ENCODE results near the gene SSTR3. TPM values are rescaled to one million over a fixed set of nuclear protein-coding genes. Genes with fewer than 3 reads are reported as not detected.

Gene SSTR3
- total and polyA plus RNA-seq, 9 of the 15 experiments (the other 6 are each of a cell fraction or from before 2014, with no cell fraction given): 0.03 TPM; not detected in 8

DNA sequence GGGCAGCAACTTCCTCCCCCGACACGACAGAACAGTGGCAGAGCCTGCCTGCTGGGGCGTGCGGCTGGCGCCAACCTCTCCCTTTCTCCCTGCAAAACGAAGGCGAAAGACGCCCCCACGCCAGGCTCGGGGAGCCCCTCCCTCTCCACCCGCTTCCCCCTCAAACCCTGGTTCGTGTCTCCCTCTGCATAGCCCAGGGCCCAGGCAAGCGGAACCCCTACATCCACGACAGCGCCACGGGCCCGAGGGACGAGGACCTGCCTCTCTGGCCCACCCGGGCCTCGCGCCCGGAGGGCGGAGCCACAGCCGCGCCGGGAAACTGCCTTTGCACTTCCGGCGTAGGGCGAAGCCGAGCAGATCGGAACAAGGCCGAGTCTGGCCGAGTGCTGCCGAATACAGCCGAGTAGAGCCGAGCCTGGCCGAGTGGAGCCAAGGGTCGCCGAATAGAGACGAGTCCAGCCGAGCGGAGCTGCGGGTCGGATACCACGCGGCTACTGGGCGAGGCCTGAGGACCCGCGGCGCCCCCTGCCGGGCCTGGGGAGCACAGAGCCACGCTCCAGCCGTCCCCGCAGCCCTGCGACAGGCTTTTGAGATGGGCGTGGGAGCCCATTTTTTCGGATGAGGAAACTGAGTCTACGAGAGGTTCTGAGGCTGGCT lies 13.0 kb downstream of the SSTR3 start (continued):
- TF ChIP-seq BRCA1 (IDR thresholded peaks at IDR 0.05) (no peak), BRCA1 (CRISPR knock-in tag; IDR thresholded peaks at IDR 0.05) (no peak), POLR2AphosphoS2 (IDR thresholded peaks at IDR 0.05; ENCODE audit: low read length) (no peak; the same call in 1 of the 2 replicates), CBX2 (IDR thresholded peaks at IDR 0.05; ENCODE audit: insufficient read depth, low read length, poor library complexity, severe bottlenecking) (no peak), RBBP5 (IDR thresholded peaks at IDR 0.05; ENCODE audit: borderline replicate concordance, insufficient read depth, low read length, poor library complexity, severe bottlenecking) (peak; percentile 44), ILK (tag; IDR thresholded peaks at IDR 0.05; ENCODE audit: borderline replicate concordance, low read depth) (no peak), MTA1 (IDR thresholded peaks at IDR 0.05; ENCODE audit: borderline replicate concordance) (no peak), NCOA1 (IDR thresholded peaks at IDR 0.05; ENCODE audit: low read depth) (no peak), TFAM (CRISPR knock-in tag; conservative IDR thresholded peaks at IDR 0.05) (no peak), RAD51 (IDR thresholded peaks at IDR 0.05; ENCODE audit: borderline replicate concordance, low read depth) (no peak), ZNF174 (CRISPR knock-in tag; IDR thresholded peaks at IDR 0.05) (no peak), THRAP3 (IDR thresholded peaks at IDR 0.05; ENCODE audit: borderline replicate concordance) (no peak)
- TF ChIP-seq, protein P1, sequence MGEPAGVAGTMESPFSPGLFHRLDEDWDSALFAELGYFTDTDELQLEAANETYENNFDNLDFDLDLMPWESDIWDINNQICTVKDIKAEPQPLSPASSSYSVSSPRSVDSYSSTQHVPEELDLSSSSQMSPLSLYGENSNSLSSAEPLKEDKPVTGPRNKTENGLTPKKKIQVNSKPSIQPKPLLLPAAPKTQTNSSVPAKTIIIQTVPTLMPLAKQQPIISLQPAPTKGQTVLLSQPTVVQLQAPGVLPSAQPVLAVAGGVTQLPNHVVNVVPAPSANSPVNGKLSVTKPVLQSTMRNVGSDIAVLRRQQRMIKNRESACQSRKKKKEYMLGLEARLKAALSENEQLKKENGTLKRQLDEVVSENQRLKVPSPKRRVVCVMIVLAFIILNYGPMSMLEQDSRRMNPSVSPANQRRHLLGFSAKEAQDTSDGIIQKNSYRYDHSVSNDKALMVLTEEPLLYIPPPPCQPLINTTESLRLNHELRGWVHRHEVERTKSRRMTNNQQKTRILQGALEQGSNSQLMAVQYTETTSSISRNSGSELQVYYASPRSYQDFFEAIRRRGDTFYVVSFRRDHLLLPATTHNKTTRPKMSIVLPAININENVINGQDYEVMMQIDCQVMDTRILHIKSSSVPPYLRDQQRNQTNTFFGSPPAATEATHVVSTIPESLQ (CRISPR knock-in tag; IDR thresholded peaks at IDR 0.05): no peak
- TF ChIP-seq, protein P2, sequence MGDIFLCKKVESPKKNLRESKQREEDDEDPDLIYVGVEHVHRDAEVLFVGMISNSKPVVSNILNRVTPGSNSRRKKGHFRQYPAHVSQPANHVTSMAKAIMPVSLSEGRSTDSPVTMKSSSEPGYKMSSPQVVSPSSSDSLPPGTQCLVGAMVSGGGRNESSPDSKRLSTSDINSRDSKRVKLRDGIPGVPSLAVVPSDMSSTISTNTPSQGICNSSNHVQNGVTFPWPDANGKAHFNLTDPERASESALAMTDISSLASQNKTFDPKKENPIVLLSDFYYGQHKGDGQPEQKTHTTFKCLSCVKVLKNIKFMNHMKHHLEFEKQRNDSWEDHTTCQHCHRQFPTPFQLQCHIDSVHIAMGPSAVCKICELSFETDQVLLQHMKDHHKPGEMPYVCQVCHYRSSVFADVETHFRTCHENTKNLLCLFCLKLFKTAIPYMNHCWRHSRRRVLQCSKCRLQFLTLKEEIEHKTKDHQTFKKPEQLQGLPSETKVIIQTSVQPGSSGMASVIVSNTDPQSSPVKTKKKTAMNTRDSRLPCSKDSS (IDR thresholded peaks at IDR 0.05; ENCODE audit: low read depth, partially characterized antibody): no peak
- TF ChIP-seq, protein P3, sequence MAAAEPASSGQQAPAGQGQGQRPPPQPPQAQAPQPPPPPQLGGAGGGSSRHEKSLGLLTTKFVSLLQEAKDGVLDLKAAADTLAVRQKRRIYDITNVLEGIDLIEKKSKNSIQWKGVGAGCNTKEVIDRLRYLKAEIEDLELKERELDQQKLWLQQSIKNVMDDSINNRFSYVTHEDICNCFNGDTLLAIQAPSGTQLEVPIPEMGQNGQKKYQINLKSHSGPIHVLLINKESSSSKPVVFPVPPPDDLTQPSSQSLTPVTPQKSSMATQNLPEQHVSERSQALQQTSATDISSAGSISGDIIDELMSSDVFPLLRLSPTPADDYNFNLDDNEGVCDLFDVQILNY (CRISPR knock-in tag; IDR thresholded peaks at IDR 0.05): no peak
- TF ChIP-seq, protein P4, sequence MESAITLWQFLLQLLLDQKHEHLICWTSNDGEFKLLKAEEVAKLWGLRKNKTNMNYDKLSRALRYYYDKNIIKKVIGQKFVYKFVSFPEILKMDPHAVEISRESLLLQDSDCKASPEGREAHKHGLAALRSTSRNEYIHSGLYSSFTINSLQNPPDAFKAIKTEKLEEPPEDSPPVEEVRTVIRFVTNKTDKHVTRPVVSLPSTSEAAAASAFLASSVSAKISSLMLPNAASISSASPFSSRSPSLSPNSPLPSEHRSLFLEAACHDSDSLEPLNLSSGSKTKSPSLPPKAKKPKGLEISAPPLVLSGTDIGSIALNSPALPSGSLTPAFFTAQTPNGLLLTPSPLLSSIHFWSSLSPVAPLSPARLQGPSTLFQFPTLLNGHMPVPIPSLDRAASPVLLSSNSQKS (CRISPR knock-in tag; IDR thresholded peaks at IDR 0.05): no peak
- TF ChIP-seq, protein P5, sequence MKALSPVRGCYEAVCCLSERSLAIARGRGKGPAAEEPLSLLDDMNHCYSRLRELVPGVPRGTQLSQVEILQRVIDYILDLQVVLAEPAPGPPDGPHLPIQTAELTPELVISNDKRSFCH (CRISPR knock-in tag; IDR thresholded peaks at IDR 0.05): no peak
- TF ChIP-seq, protein P5 (tag; IDR thresholded peaks at IDR 0.05): no peak
- TF ChIP-seq, protein P6, sequence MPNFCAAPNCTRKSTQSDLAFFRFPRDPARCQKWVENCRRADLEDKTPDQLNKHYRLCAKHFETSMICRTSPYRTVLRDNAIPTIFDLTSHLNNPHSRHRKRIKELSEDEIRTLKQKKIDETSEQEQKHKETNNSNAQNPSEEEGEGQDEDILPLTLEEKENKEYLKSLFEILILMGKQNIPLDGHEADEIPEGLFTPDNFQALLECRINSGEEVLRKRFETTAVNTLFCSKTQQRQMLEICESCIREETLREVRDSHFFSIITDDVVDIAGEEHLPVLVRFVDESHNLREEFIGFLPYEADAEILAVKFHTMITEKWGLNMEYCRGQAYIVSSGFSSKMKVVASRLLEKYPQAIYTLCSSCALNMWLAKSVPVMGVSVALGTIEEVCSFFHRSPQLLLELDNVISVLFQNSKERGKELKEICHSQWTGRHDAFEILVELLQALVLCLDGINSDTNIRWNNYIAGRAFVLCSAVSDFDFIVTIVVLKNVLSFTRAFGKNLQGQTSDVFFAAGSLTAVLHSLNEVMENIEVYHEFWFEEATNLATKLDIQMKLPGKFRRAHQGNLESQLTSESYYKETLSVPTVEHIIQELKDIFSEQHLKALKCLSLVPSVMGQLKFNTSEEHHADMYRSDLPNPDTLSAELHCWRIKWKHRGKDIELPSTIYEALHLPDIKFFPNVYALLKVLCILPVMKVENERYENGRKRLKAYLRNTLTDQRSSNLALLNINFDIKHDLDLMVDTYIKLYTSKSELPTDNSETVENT (CRISPR knock-in tag; IDR thresholded peaks at IDR 0.05): peak; percentile 46; the same call in 1 of the 2 replicates

Measured in K562 (cell line).